Activated effector memory CD4-positive, alpha-beta T cell treated with anti-CD3 and anti-CD28 coated beads, Interleukin-2, amount 50 U/mL, for 16 hours (primary cell): ENCODE measurements around the gene ICOSLG.
"Not testable (repeated sequence)": the region's sequence is repeated elsewhere in the genome, so short reads cannot be mapped to it uniquely, and the experiment has no call there.

Experiments used
- DNase-seq: peaks from one replicate; pipeline ENCODE4 v3.0.0-alpha.2; 2020

The ICOSLG gene

DNA sequence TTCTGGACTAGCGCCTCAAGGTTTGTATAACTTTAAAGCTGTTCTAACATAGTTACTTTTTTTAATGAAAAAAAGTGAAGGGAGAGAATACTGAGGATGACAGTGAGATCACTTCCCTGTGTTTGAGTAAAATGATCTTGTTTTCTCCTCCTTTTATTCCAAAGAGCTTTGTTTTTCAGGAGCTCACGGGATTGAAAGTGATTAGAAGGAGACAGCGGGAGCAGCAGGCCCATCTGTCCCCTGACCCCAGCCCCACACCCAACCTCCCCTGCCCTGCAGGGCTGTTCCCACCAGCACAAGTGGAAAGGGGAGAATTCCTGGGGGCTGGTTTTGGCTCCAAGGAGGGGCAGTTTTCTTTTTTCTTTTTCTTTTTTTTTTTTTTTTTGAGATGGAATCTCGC lies 23.0 kb upstream of the ICOSLG start:
- DNase-seq, result no peak

GRCh38 chr21:44263221-44263760 lies 22.5 kb upstream of the ICOSLG start:
- no peak for DNase-seq

GRCh38 chr21:44262338-44263056 lies 21.8 kb upstream of the ICOSLG start:
- DNase-seq, result no peak

GRCh38 chr21:44261675-44262295 lies 21.0 kb upstream of the ICOSLG start, which contains the start of gene DNMT3L:
Gene DNMT3L, minus strand, starts transcription at chr21:44261897. Its CDS starts 638 bp downstream, at chr21:44261259.
- no peak for DNase-seq

DNA sequence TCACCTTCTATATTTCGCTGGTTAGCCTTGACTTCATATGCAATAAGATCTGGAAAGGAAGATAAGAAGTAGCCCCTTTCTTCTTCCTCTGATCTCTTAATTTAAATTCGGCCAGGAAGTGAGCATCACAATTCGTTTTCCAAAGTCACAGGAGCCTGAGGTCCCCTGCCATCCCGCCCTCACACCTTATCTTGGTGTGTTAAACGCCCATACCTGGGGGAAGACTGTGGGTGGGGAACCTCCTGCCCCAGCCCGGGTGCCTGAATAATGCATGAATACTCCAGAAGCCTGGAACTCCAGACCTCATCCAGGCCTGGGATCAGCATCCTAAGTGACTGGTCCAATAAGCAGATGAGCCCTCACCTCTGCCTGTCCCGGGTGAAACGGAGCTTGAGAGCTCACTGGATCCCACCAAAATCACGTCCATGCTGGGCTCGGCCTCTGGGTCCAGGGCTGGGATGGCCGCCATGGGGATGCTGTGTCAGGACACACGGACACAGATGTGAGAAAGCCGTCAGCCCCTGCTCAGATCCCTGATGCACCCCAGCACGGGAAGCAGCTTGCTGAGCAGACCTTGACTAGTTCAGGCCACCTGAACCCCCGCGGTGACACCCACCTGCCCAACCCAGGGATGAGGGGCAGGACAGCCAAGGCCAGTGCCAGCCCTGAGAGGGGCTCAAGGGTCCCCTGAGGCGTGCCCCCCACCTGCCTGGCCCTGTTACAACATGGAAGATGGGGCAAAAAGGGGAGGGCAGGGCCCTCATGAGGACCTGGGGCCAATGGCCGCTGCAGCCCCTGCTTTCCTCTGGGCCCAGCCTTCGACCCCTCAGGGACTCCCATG lies 20.3 kb upstream of the ICOSLG start:
- no peak for DNase-seq

- no peak for DNase-seq
Measured at GRCh38 chr21:44260066-44260465, 19.3 kb upstream of the ICOSLG start.

GRCh38 chr21:44259082-44259705 lies 18.5 kb upstream of the ICOSLG start:
- DNase-seq, result no peak

DNA sequence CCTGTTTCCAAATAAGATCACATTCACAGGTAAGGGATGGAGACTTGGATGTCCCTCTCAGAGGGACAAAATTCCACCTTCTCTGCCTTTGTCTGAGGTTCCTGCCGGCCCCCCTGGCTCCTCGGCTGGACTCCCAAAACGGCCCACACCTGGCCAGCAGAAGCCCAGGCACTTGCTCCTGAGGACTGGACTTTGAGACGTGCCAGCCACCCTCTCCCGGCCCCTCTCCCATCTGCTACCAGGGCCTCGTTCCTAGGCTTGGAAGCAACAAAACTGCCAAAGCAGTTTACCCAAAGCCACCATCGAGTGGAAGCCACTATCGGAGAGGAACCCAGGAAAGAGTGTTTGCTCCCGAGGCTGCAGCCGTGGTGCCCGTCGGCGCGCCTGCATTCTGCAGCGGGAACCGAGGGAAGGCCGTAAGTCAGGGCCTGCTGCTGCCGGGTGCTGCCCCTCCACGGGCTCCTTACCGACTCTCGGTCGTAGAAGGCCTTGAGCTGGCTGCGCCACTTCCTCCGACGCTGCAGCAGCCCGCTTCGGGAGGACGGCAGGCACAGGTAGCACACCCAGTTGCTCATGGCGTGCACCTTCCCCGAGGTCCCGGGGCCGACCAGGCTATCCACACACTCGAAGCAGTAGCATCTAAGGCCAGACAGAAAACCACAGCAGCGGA lies 17.4 kb upstream of the ICOSLG start:
- DNase-seq, result no peak

DNA sequence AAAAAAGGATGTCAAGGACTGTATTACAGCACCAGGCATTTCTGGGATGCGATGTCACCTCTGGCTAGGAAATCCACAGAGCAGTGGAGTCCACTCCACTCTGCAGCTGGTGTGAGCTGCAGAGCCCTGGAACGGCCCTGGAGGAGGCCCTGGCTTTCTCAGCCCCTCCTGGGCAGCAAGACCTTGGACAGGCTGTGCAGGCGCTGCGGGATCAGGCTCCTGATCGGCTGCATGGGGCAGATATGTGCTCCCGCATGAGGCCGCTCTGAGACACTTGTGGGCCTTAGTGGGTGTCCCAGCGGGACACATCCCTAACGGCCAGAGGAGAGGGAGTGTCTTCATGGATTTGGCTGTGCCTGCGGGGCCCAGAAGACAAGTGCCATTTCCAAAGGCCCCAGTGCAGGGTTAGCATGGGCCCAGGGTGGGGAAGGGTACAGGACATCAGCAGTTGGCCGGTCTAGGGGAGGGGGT lies 14.8 kb upstream of the ICOSLG start:
- DNase-seq, result peak; percentile 47

- peak; percentile 55 for DNase-seq
Measured at GRCh38 chr21:44253832-44254710, 13.3 kb upstream of the ICOSLG start.

- DNase-seq, result not testable (repeated sequence)
Measured at GRCh38 chr21:44249204-44250037, 8.7 kb upstream of the ICOSLG start.

DNA sequence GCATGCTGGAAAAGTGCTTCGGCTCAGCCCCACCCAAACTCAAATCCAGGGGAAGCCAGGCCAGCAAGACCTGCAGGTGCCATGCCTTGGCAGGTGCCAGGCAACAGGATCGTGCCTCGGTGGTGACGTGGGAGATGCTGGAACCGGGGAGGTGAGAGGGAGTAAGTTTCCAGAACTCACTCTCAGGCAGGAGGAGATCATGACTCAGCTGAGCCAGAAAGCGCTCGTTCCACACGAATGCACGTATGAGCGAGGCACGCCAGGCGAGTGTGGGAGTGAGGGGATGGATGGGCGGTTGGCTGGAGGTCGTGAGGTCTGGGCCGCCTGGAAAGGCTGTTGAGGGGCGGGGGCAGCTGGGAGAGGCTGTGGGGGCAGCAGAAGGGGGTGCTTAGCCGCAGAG lies 7.2 kb upstream of the ICOSLG start:
- not testable (repeated sequence) for DNase-seq

GRCh38 chr21:44243980-44244379 lies 3.2 kb upstream of the ICOSLG start:
- not testable (repeated sequence) for DNase-seq

GRCh38 chr21:44241281-44241680 lies 538 bp upstream of the ICOSLG start:
- not testable (repeated sequence) for DNase-seq

DNA sequence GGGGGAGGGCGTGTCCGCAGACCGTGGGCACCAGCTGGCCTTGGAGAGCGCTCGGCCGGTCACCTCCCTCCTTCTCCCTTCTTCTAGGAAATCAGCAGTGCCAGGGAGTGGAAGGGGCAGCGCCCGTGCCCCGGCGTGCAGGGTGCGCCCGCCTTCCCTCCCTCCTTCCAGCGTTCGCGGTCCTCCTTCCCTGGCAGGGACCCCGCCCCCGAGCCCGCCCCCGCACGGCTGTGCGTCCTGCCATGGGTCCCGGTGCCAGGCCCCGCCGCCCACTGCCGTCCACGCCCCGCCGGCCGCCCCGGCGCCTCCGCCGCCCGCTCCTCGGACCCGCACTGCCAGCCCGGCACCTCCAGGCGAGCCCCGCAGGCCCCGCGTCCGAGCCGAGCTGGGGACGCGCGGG lies 390 bp downstream of the ICOSLG start:
- DNase-seq, result not testable (repeated sequence)

DNA sequence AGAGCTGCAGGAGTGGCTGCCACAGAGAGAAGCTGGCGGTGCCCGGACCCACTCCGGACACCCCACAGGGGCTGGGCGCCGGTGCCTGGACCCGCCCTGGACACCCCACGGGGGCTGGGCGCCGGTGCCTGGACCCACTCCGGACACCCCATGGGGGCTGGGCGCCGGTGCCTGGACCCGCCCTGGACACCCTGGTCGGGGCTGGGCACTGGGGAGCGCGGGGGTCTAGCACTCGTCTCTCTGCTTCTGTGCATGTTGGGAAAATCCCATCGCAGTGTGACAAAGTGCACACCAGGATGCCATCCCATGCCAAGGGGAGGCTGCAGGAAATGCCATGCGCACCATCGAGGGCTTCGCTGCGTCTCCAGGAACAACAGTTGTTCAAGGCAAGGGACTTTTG lies 11.2 kb downstream of the ICOSLG start:
- not testable (repeated sequence) for DNase-seq

DNA sequence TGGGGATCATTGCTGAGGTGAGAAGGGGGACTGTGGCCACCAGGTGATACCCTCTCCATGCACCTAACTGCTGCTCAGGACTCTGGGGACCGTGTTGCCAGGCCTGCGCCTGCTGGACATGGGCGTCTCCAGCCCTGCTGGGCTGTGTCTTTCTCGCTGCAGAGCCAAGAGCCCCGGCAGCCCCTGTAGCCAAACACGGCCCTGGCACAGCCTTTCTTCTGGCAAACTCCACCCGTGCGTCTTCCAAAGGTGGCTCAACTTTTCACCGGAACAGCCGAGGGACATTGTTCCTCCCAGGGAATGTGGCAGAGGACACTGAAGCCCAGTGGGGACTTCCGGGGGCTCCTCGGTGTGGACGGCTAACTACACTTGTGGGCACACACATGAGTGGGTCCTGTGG lies 12.6 kb downstream of the ICOSLG start:
- DNase-seq, result not testable (repeated sequence)

- not testable (repeated sequence) for DNase-seq
Measured at GRCh38 chr21:44227614-44228013, 13.1 kb downstream of the ICOSLG start.

GRCh38 chr21:44225605-44226004 lies 15.1 kb downstream of the ICOSLG start:
- not testable (repeated sequence) for DNase-seq

- DNase-seq, result not testable (repeated sequence)
Measured at GRCh38 chr21:44223334-44223733, 17.4 kb downstream of the ICOSLG start.
